ENCODE data around the gene GPR152.
A peak's percentile ranks its signal among the peaks of the same experiment; 100 is the strongest.
"Not testable (repeated sequence)": the region's sequence is repeated elsewhere in the genome, so short reads cannot be mapped to it uniquely, and the experiment has no call there.

Gene GPR152

DNA sequence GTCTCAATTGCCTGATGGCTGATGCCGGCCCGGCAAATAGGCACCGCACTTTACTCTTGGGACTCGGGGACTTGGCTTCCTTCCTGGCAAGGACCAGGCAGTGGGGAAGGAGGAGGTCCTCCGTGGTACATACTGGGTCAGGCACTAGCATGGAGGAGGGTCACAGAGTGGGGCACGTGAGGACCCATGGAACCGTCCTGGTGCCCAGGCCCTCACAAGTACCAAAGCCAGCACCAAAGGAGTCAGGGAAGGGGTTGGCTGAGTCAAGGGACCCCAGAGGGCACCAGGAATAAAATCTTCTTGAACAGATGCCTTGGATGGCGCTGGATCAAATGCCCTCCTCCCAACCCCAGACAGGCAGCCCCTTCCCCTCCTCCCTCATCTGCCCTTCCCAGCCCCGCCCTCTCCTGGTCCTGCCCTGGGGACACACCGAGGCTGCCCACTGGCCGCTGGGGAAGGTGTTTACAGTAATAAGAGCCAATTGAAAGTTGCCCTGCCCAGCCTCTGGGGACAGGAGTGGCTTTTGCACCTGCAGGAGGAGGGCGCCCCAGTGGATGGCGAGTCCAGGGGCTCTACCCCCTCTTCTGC lies 42.7 kb downstream of the GPR152 start:
- no peak for DNase-seq (ENCODE audit: low spot score)

DNA sequence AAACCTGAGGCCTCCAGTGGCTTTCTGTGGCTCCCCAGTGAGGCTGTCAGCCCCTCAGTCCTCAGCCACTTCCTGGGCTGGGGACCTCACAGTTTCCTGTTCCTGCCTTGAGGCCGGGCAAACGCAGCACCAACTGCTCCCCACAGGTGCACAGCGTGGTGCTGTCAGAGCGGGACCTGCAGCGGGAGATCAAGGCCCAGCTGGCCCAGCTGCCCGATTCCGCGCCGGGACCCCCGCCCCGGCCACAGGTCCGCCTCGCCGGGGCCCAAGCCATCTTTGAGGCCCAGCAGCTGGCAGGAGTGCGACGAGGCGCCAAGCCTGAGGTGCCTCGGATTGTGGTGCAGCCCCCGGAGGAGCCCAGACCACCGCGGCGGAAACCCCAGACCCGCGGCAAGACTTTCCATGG lies 43.3 kb downstream of the GPR152 start:
- no peak for DNase-seq (ENCODE audit: low spot score)

DNA sequence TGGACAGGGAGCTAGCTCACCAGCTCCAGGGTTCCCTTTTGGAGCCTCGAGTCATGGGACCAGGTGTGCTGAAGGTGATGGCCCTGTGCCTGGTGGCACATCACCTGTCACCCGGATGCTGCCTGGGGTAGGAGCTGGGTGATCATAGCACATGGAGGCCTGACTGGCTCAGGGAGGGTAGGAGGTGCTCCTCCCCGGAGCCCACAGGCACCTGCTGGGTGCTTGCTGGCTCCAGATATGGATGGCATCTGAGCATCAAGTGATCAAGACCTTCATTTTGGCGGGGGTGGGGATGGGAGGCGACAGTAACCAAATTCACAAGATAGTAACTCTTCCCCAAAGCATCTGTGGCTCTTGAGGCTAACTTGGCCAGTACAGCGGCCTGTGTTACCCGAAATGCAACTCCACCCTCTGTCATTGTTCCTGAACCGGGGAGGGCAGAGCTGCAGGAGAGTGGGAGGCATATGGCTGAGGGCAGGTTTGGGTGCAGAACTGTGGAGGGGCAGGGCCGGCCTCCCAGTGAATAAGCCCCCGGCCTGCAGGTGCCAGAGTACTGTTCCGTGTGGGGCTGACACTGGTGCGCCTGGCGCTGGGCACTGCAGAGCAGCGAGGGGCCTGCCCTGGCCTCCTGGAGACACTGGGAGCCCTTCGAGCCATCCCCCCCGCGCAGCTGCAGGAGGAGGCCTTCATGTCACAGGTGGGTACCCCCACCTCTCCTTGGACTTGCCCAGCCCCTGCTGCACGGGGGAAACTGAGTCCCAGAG lies 43.9 kb downstream of the GPR152 start:
- DNase-seq (ENCODE audit: low spot score) = no peak

DNA sequence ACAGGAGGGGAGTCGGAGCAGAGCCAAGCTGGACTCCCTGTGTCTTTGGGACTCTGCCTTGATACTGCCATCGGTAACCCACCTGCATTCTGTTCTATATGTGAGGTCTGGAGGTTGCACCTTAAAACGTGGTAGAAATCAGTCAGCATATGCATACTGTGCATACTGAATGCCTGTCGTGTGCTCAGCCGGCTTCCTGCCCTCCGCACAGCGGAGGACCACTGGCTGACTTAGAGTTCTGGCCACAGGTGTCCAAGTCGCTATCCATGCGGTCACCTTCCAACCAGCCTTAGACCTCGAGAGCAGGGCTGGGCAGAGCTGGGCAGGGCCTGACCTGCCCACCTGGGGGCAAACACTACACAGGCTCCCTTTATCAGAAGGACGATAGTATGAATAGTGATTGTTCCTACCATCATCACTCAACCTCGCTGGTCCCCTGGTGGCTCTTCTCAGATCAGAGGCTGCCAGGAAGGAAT lies 44.8 kb downstream of the GPR152 start:
- no peak for DNase-seq (ENCODE audit: low spot score)

DNA sequence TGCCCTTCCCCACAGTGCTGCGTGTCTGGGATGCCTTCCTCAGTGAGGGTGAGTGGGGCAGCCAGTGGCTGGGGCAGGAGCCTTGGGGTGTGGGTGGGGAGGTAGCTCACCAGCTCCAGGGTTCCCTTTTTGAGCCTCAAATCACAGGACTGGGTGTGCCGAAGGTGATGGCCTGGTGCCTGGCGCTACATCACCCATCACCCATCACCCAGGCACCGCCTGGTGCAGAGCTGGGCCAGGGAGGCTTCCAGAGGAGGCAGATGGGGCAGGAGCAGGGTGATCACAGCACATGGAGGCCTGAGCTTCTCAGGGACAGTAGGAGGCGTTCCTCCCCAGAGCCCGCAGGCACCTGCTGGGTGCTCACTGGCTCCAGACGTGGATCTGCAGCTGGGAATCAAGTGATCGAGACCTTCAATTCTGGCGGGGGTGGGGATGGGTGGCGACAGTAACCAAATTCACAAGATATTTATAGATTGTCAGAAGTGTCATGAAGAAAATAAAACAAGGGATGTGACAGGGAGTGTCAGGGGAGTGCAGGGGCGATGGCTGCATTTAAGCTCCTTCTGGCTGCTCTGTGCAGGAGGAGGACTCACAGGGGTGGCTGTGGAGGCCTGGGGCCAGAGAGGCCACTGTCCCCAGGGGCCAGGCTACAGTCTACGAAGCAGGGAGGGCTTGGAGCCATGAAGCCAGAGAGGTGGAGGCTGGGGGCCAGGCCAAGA lies 45.4 kb downstream of the GPR152 start:
- DNase-seq (ENCODE audit: low spot score) = no peak

DNA sequence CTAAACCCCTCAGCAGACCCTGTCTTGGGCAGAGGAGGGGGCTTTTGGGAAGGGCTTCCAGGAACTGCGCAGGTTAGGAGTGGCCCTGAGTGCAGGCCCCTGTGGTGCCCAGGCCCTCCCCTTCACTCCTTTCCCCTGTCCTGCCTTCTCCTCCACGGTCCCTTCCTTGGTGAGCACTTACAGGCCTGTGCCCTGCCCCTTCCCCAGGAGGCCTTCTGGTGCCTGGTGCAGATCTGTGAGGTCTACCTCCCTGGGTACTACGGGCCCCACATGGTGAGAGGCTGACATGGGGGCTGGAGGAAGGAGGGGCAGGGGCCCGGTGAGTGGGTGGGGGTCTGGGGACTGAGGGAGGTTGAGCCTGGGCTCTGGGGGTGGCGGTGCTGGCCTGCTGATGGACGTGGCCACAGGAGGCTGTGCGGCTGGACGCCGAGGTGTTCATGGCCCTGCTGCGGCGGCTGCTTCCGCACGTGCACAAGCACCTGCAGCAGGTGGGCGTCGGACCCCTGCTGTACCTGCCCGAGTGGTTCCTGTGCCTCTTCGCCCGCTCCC lies 46.0 kb downstream of the GPR152 start:
- DNase-seq (ENCODE audit: low spot score) = no peak

DNA sequence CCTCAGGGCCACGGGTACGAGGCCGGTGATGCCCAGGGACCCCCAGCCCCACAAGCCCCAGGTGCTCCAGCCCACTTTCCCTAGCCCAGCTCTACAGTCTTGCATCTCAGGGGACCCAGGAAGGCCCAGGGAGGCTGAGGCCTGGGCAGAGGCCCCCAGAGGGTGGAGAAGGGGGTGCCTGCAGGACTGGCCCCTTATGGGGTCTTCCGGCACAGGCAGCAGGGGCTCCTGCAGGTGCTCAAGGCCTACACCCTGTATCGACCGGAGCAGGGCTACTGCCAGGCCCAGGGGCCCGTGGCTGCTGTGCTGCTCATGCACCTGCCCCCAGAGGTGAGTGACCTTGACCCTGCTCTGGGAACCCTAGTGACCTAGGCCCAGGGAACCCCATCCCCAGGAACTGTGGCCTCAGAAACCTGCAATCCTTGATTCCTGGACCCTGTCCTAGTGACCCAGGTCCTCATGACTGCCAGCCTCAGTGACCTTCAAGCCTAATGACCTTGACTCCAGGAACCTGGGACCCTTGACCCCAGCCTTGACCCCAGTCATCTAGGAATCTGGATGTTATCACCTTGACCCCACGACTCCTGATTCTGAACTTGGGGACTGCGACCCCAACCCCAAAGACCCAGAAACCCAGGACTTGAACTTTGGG lies 46.7 kb downstream of the GPR152 start:
- no peak for DNase-seq (ENCODE audit: low spot score)

DNA sequence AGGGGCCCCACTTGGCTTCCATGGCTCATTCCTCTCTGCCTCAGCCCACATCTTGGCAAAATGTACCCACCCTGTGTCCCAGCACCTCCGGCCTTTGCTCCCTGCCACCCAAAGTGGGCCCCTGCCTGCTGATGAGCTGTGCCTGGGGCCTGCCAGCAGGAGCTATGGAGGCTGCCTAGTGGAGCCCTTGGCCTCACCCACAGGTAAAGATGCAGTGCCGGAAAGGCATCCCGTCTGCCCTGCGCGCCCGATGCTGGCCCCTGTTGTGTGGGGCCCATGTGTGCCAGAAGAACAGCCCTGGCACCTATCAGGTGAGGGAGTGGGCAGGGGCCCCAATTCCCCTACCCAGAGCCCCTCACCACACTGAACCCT lies 47.3 kb downstream of the GPR152 start:
- DNase-seq (ENCODE audit: low spot score) = no peak

DNA sequence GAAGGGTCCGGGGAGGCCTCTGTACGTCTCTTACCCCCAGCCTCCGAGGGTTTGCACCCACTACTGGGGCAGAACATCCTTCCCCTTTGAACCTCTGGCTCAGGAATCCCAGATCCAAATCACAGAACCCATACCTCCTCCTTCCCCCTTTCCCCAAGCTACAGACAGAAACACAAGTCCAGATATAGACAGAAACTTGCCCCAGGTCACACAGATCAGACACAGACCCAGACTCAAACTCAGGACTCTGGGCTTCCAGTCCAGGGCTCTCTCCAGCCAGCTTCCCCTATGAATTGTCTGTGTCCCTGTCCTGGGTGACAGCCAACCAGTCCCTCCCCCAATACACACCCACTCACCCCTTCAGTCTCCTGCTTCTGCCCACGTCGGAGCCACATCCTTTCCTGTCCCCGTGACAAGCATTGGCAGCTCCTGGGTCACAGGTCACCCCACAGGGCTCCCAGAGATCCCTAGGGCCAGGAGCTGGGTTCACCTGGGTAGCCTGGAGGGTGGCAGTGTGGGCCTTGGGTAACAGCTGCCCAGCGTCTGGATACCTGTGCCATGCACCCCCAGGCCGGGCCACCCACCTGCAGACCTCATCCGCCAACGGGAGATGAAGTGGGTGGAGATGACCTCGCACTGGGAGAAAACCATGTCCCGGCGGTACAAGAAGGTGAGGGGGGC lies 47.9 kb downstream of the GPR152 start:
- no peak for DNase-seq (ENCODE audit: low spot score)

DNA sequence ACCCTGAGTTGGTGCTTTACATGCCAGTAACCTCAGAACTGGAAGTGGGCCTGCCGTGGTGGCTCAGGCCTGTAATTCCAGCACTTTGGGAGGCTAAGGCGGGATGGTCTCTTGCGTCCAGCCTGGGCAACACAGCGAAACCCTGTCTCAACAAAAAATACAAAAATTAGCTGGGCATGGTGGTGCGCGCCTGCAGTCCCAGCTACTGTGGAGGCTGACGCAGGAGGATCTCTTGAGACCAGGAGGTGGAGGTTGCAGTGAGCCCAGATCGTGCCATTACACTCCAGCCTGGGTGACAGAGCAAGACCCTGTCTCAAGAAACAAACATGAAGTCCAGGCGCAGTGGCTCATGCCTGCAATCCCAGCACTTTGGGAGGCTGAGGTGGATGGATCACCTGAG lies 49.4 kb downstream of the GPR152 start:
- DNase-seq (ENCODE audit: low spot score) = not testable (repeated sequence)

DNA sequence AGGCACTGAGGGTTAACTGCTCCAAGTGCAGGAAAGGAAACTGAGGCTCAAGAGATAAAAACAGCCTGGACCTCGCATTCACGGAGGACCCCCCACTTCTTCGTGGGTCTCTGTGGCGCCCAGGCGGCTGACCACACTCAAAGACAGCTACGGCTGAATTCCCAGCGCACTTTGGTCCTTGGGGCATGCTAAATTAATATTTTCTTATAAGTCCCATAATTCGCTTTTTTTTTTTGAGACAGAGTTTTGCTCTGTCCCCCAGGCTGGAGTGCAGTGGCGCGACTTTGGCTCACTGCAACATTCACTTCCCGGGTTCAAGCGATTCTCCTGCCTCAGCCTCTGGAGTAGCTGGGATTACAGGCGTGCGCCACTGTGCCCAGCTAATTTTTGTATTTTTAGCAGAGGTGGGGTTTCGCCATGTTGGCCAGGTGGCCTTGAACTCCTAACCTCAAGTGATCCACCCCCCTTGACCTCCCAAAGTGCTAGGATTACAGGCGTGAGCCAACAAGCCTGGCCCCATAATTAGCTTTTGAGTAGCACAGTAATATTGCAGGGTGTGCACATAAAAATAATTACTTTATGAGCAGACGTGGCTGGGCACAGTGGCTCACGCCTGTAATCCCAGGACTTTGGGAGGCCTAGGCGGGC lies 50.2 kb downstream of the GPR152 start:
- DNase-seq (ENCODE audit: low spot score) = not testable (repeated sequence)

DNA sequence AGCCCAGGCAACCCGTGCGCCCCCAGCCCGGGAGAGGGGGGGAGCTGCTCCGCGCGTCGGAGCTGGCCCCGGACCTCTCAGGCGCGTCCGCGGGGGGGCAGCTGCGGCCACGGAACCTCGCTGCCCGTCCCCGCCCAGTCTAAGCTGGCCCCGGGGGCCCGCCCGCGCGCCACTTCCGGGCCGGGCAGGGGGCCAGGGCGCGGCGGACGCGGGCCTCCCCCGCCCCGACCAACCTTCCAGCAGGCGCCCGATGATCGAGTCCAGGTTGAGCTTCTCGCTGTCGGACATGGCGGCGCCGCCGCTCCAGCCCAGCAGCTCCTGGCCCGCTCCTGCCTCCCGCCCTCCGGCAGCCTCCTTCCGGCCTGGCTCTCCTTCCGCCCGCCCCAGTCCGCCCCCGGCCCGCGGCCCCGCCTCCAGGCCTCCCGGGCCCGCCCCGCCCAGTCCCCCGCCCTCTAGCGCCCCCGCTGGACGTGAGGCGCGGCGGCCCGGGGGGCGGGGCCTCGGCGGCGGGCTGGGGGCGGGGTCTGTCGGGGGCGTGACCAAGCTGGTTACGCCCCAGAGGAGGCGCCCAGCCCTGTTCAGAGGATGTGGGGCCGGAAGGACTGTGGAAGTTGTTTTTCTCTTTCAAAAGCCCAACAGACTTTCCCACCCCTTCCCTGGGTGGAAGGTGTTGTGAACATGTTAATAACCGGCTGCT lies 50.9 kb downstream of the GPR152 start, which contains the start of gene PPP1CA:
TSS of gene PPP1CA (minus strand) at position 364 of the 697 bp plus-strand sequence. CDS start at position 288, 76 bp downstream.
- DNase-seq (ENCODE audit: low spot score) = peak; percentile 83

Small RNAs within 50 kb of the gene (small RNA-seq; reads per million reads assigned to genes)
- 0 reads per million in 2 experiments for gene MIR6752
